ENCODE results near the gene PDZRN3. TPM values are rescaled to one million over a fixed set of nuclear protein-coding genes. Genes with fewer than 3 reads are reported as not detected.

Gene PDZRN3
- total RNA-seq, 1 donor from 2014 or later = 1.3 TPM

DNA sequence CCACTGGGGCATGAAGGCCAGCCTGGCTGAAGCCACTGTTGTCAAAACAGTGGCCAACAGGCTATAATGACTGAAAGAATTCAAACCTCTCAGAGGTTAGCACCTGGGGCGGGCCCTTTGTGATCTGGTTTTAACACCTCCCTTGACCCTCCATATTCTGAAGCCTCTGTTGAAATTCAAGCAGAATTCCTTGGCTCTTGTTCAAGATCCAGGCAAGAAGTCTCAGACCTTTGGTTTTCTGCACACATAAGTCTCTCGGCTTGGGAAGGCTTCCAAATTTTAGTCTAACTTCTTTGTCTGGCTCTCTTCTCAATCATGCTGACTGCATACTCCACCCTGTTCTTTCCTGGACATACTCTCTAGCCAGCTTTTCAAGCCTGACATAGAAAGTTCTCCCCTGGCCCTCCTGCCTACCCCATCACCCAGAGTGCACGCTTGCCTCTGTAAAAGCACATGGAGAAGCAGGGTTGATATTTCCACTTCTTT lies 144.5 kb downstream of the PDZRN3 start:
- no peak for DNase-seq (ENCODE audit: low spot score)
- Mint-ChIP-seq H3K27ac (ENCODE audit: unreplicated experiment) (no peak overlapping the region), H3K4me3 (ENCODE audit: unreplicated experiment) (no peak overlapping the region), H3K4me1 (ENCODE audit: unreplicated experiment) (peaks cover 7% of the 10 kb centered on the region), H3K27me3 (ENCODE audit: unreplicated experiment) (no peaks in the 10 kb centered on the region), H3K36me3 (ENCODE audit: low read depth, unreplicated experiment) (no peaks in the 10 kb centered on the region), H3K9me3 (ENCODE audit: unreplicated experiment) (no peaks in the 10 kb centered on the region)
- TF ChIP-seq, protein P1, sequence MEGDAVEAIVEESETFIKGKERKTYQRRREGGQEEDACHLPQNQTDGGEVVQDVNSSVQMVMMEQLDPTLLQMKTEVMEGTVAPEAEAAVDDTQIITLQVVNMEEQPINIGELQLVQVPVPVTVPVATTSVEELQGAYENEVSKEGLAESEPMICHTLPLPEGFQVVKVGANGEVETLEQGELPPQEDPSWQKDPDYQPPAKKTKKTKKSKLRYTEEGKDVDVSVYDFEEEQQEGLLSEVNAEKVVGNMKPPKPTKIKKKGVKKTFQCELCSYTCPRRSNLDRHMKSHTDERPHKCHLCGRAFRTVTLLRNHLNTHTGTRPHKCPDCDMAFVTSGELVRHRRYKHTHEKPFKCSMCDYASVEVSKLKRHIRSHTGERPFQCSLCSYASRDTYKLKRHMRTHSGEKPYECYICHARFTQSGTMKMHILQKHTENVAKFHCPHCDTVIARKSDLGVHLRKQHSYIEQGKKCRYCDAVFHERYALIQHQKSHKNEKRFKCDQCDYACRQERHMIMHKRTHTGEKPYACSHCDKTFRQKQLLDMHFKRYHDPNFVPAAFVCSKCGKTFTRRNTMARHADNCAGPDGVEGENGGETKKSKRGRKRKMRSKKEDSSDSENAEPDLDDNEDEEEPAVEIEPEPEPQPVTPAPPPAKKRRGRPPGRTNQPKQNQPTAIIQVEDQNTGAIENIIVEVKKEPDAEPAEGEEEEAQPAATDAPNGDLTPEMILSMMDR (IDR thresholded peaks at IDR 0.05; ENCODE audit: unreplicated experiment) = no peak

DNA sequence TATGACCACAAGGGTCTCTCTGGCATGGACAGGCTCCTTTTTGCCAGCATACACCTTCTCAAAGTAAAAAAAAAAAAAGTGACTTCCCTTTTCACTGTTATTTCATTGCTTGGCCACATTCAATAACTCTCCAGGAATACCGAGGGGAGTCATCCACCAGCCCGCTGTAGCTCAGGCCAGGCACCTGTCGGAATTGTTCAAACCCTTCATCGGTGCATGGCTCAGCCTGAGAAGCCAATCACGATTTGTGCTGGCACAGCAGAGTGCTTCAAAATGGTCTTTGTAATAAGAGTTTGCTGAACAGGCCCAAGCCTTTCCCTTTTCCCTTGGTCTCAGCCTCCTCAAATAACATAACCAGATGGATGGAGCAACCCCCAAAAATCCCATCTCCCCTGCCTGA lies 145.4 kb downstream of the PDZRN3 start:
- H3K27ac Mint-ChIP-seq (ENCODE audit: unreplicated experiment) = no peak overlapping the region
- TF ChIP-seq, protein P1 (IDR thresholded peaks at IDR 0.05; ENCODE audit: unreplicated experiment) = no peak
- no peak overlapping the region for H3K4me3 Mint-ChIP-seq (ENCODE audit: unreplicated experiment)
- H3K9me3 Mint-ChIP-seq (ENCODE audit: unreplicated experiment) = no peaks in the 10 kb centered on the region
- peaks cover 3% of the 10 kb centered on the region for H3K4me1 Mint-ChIP-seq (ENCODE audit: unreplicated experiment)
- no peak for DNase-seq (ENCODE audit: low spot score)
- H3K27me3 Mint-ChIP-seq (ENCODE audit: unreplicated experiment) = no peaks in the 10 kb centered on the region
- no peaks in the 10 kb centered on the region for H3K36me3 Mint-ChIP-seq (ENCODE audit: low read depth, unreplicated experiment)

DNA sequence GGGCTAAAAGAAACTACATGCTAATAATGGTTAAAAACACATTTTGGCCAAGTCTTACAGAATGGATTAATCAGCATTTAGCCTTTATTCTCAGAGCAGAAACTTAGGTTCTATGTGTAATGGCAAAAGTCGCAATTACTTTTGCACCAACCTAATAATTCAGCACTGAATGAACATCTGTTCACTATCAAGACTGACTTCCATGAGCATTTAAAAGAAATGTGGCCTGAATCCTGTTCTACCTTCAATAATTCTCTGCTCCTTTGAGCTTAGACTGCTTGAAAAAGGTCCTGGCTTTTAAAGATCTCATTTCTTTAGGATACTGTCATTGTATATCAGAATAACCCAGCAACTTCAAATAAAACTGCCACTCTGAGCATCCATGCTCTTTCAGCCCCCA lies 145.9 kb downstream of the PDZRN3 start:
- Mint-ChIP-seq H3K27me3 (ENCODE audit: unreplicated experiment) (no peaks in the 10 kb centered on the region), H3K4me1 (ENCODE audit: unreplicated experiment) (peaks cover 3% of the 10 kb centered on the region), H3K4me3 (ENCODE audit: unreplicated experiment) (no peak overlapping the region), H3K36me3 (ENCODE audit: low read depth, unreplicated experiment) (no peaks in the 10 kb centered on the region), H3K9me3 (ENCODE audit: unreplicated experiment) (no peaks in the 10 kb centered on the region), H3K27ac (ENCODE audit: unreplicated experiment) (no peak overlapping the region)
- no peak for DNase-seq (ENCODE audit: low spot score)
- TF ChIP-seq, protein P1 (IDR thresholded peaks at IDR 0.05; ENCODE audit: unreplicated experiment) = no peak

DNA sequence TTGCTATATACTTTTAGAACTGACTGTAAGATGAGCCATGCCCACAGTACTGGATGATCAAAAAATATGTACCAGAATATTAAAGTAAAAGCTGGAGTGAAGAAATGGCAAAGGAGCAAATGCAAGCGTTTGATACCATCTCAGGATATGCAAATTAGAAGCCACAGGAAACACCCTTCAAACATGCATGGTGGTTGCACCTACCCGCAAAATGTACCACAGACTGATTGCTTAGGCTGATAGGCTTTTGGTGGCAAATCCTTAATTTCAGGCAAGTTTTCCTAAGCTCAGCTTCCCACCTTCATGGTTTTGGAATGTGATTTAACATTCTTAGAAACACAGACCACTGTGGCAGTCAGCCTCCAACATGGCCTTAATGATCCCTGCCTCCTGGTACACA lies 149.0 kb downstream of the PDZRN3 start:
- no peak for DNase-seq (ENCODE audit: low spot score)
- no peak overlapping the region for H3K4me3 Mint-ChIP-seq (ENCODE audit: unreplicated experiment)
- no peaks in the 10 kb centered on the region for H3K9me3 Mint-ChIP-seq (ENCODE audit: unreplicated experiment)
- TF ChIP-seq, protein P1 (IDR thresholded peaks at IDR 0.05; ENCODE audit: unreplicated experiment) = no peak
- peaks cover 2% of the 10 kb centered on the region for H3K27me3 Mint-ChIP-seq (ENCODE audit: unreplicated experiment)
- no peaks in the 10 kb centered on the region for H3K4me1 Mint-ChIP-seq (ENCODE audit: unreplicated experiment)
- H3K27ac Mint-ChIP-seq (ENCODE audit: unreplicated experiment) = no peak overlapping the region
- no peaks in the 10 kb centered on the region for H3K36me3 Mint-ChIP-seq (ENCODE audit: low read depth, unreplicated experiment)

DNA sequence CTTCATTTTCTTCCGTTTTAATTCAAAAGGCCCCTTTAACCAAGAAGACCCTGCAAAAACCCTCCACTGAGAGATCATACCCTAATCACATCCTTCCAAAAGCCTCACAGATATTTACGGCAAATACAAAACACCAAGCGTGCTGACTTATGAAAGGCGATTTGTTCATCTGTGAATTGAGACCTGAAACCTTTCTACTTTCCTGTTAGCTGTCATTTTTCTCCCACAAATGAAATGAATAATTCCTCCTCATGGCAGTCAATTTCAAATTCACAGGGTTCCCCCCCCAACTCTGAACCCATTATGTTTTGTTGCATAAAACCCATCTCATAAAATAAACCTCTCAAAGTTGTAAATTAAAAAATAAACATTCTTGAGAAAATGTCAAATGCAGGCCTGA lies 149.6 kb downstream of the PDZRN3 start:
- DNase-seq (ENCODE audit: low spot score) = no peak
- no peak overlapping the region for H3K4me3 Mint-ChIP-seq (ENCODE audit: unreplicated experiment)
- H3K27me3 Mint-ChIP-seq (ENCODE audit: unreplicated experiment) = peaks cover 2% of the 10 kb centered on the region
- H3K4me1 Mint-ChIP-seq (ENCODE audit: unreplicated experiment) = no peaks in the 10 kb centered on the region
- no peaks in the 10 kb centered on the region for H3K9me3 Mint-ChIP-seq (ENCODE audit: unreplicated experiment)
- no peak overlapping the region for H3K27ac Mint-ChIP-seq (ENCODE audit: unreplicated experiment)
- no peaks in the 10 kb centered on the region for H3K36me3 Mint-ChIP-seq (ENCODE audit: low read depth, unreplicated experiment)
- TF ChIP-seq, protein P1 (IDR thresholded peaks at IDR 0.05; ENCODE audit: unreplicated experiment) = no peak
